ENCODE measurements around the gene SLCO1B3.

GRCh38 chr12:20885552-20885951 lies 75.0 kb downstream of the SLCO1B3 start:
- TF ChIP-seq CTCF (conservative IDR thresholded peaks at IDR 0.05; ENCODE audit: low read depth, low read length) (no peak), EZH2 (IDR thresholded peaks at IDR 0.05; ENCODE audit: low read length, unreplicated experiment) (no peak)

Measured in PC-3 (cell line).